Neuronal stem cell (in vitro differentiated cells): ENCODE results near the gene GPR108.

ENCODE experiments used
- DNase-seq: peaks from one replicate; pipeline ENCODE4 v3.0.0-alpha.2; 2013; ENCODE audit warnings: low spot score
- H2AFZ ChIP-seq: one replicate; pipeline ENCODE4 v1.6.1; 2013; ENCODE audit warnings: mild to moderate bottlenecking, low read length, inconsistent platforms
- H2AK5ac ChIP-seq: 2 replicates; pipeline ENCODE4 v1.6.1; 2013; ENCODE audit warnings: low read depth, mild to moderate bottlenecking, inconsistent platforms, low read length, moderate library complexity, mixed read lengths
- H2BK120ac ChIP-seq: 2 replicates; pipeline ENCODE4 v1.6.1; 2013; ENCODE audit warnings: low read depth, mild to moderate bottlenecking, inconsistent platforms, low read length, moderate library complexity, mixed read lengths
- H2BK12ac ChIP-seq: one replicate; pipeline ENCODE4 v1.6.1; 2013; ENCODE audit warnings: low read length, inconsistent platforms
- H2BK15ac ChIP-seq: 2 replicates; pipeline ENCODE4 v1.6.1; 2013; ENCODE audit warnings: mild to moderate bottlenecking, low read length, inconsistent platforms, mixed read lengths
- H2BK5ac ChIP-seq: one replicate; pipeline ENCODE4 v1.6.1; 2013; ENCODE audit warnings: inconsistent platforms, mild to moderate bottlenecking, low read length, moderate library complexity
- H3K14ac ChIP-seq: one replicate; pipeline ENCODE4 v1.6.1; 2013; ENCODE audit warnings: low read length, inconsistent platforms
- H3K18ac ChIP-seq: 2 replicates; pipeline ENCODE4 v1.6.1; 2013; ENCODE audit warnings: low read length, inconsistent platforms
- H3K23ac ChIP-seq: 2 replicates; pipeline ENCODE4 v1.6.1; 2013; ENCODE audit warnings: low read depth, mild to moderate bottlenecking, mixed read lengths, low read length, inconsistent platforms; ENCODE audit not compliant: poor library complexity
- H3K27ac ChIP-seq: replicated peaks from 3 replicates; pipeline ENCODE4 v1.5.1; 2013; ENCODE audit warnings: low read length, inconsistent platforms
- H3K27me3 ChIP-seq, 3 experiments: 2 replicates each; pipeline ENCODE4 v1.6.1; 2013; ENCODE audit warnings: low read length in 3 of 3, mild to moderate bottlenecking in 2 of 3, inconsistent platforms in 1 of 3, low read depth in 1 of 3, mixed read lengths in 1 of 3, moderate library complexity in 1 of 3; ENCODE audit not compliant: control insufficient read depth in 3 of 3, insufficient read depth in 3 of 3
- H3K36me3 ChIP-seq, 2 donors: replicated peaks in 1 of 2; 2 replicates each; pipeline ENCODE4 v1.6.1; 2013; ENCODE audit warnings: low read length in 2 of 2; ENCODE audit not compliant: control insufficient read depth in 2 of 2, insufficient read depth in 2 of 2
- H3K4ac ChIP-seq: 2 replicates; pipeline ENCODE4 v1.6.1; 2013; ENCODE audit warnings: inconsistent platforms, mild to moderate bottlenecking, low read length, moderate library complexity
- H3K4me1 ChIP-seq, 2 donors: 1 replicate in 1 of 2; 2 replicates in 1 of 2; pipeline ENCODE4 v1.6.1; 2013; ENCODE audit warnings: low read length in 2 of 2, low read depth in 1 of 2; ENCODE audit not compliant: control insufficient read depth in 2 of 2, insufficient read depth in 1 of 2
- H3K4me2 ChIP-seq: one replicate; pipeline ENCODE4 v1.6.1; 2013; ENCODE audit warnings: mild to moderate bottlenecking, low read length, inconsistent platforms; ENCODE audit not compliant: insufficient read depth, poor library complexity, severe bottlenecking
- H3K4me3 ChIP-seq, 2 donors: 2 replicates each; pipeline ENCODE4 v1.5.1; 2013; ENCODE audit warnings: low read length in 2 of 2, mild to moderate bottlenecking in 2 of 2, inconsistent platforms in 1 of 2, moderate library complexity in 1 of 2
- H3K79me1 ChIP-seq: one replicate; pipeline ENCODE4 v1.6.1; 2013; ENCODE audit warnings: low read depth, mild to moderate bottlenecking, inconsistent platforms, low read length, moderate library complexity
- H3K9ac ChIP-seq: one replicate; pipeline ENCODE4 v1.6.1; 2013; ENCODE audit warnings: mild to moderate bottlenecking, low read depth, low read length, inconsistent platforms; ENCODE audit not compliant: poor library complexity
- H3K9me3 ChIP-seq, 2 donors: replicated peaks in 1 of 2; 2 replicates each; pipeline versions ENCODE3 to v1.6.1; 2013; ENCODE audit warnings: low read length in 2 of 2, mild to moderate bottlenecking in 2 of 2, inconsistent platforms in 1 of 2, low read depth in 1 of 2, mixed read lengths in 1 of 2, moderate library complexity in 1 of 2; ENCODE audit not compliant: control insufficient read depth in 2 of 2, insufficient read depth in 1 of 2
- H4K8ac ChIP-seq: one replicate; pipeline ENCODE4 v1.6.1; 2013; ENCODE audit warnings: low read depth, mild to moderate bottlenecking, inconsistent platforms, low read length, moderate library complexity
- H4K91ac ChIP-seq: one replicate; pipeline ENCODE4 v1.6.1; 2013; ENCODE audit warnings: low read length, low read depth, mild to moderate bottlenecking, inconsistent platforms; ENCODE audit not compliant: poor library complexity
- WGBS, 2 donors: extraction: QIAGEN DNeasy Blood & Tissue Kit; methylation state at CpG; one replicate each; pipeline ENCODE4 v1.1.7; 2013; ENCODE audit warnings: missing lambda C conversion rate in 2 of 2, mixed read lengths in 1 of 2; ENCODE audit not compliant: insufficient read length in 2 of 2, insufficient replicate concordance in 1 of 2; ENCODE audit errors: extremely low coverage in 2 of 2; 5-methylcytosine and 5-hydroxymethylcytosine counted together

GPR108 gene

GRCh38 chr19:6680141-6680540, 57.2 kb downstream of the GPR108 start:
- no peak for DNase-seq
- no peak overlapping the region for H3K9ac ChIP-seq
- no peak overlapping the region for H3K14ac ChIP-seq
- no peak overlapping the region for H2AFZ ChIP-seq
- no peak overlapping the region for H3K27ac ChIP-seq
- peaks cover under 1 to 6% of the 10 kb centered on the region in 2 donors for H3K4me1 ChIP-seq
- H2BK5ac ChIP-seq: no peak overlapping the region
- H4K8ac ChIP-seq: no peak overlapping the region
- H3K4me3 ChIP-seq: no peak overlapping the region
- no peak overlapping the region for H3K23ac ChIP-seq
- H2BK120ac ChIP-seq: no peak overlapping the region
- H3K4ac ChIP-seq: no peak overlapping the region
- no peak overlapping the region for H3K18ac ChIP-seq
- no peak overlapping the region for H2BK15ac ChIP-seq
- no peak overlapping the region for H3K4me2 ChIP-seq
- H3K27me3 ChIP-seq: peaks cover 0 to 3% (median 0%) of the 10 kb centered on the region in 3 experiments
- no peaks in the 10 kb centered on the region for H3K79me1 ChIP-seq
- WGBS, 2 donors: no CpG with 5 or more reads among the region's 1 CpG
- peaks cover 0 to 4% of the 10 kb centered on the region in 2 donors for H3K9me3 ChIP-seq
- H2BK12ac ChIP-seq: no peak overlapping the region
- no peaks in the 10 kb centered on the region for H3K36me3 ChIP-seq
- H2AK5ac ChIP-seq: no peak overlapping the region
- no peak overlapping the region for H4K91ac ChIP-seq
